DOHH2 (cell line): ENCODE results near the gene G2E3.

Source experiments
- EZH2phosphoT487 ChIP-seq: fragments of 200-600 bp; sonication (generic); IDR thresholded peaks from 2 replicates; pipeline ENCODE4 v1.6.1; 2017; ENCODE audit warnings: borderline replicate concordance, mild to moderate bottlenecking, antibody characterized with exemption, low read length, moderate library complexity, mixed read lengths
- TF ChIP-seq, protein P1 (sequence below): fragments of 200-600 bp; sonication (generic); IDR thresholded peaks from one replicate; pipeline ENCODE4 v1.5.1; 2014; ENCODE audit warnings: antibody characterized with exemption, mild to moderate bottlenecking, low read depth, low read length; ENCODE audit not compliant: poor library complexity, severe bottlenecking

- TF ChIP-seq, protein P1, sequence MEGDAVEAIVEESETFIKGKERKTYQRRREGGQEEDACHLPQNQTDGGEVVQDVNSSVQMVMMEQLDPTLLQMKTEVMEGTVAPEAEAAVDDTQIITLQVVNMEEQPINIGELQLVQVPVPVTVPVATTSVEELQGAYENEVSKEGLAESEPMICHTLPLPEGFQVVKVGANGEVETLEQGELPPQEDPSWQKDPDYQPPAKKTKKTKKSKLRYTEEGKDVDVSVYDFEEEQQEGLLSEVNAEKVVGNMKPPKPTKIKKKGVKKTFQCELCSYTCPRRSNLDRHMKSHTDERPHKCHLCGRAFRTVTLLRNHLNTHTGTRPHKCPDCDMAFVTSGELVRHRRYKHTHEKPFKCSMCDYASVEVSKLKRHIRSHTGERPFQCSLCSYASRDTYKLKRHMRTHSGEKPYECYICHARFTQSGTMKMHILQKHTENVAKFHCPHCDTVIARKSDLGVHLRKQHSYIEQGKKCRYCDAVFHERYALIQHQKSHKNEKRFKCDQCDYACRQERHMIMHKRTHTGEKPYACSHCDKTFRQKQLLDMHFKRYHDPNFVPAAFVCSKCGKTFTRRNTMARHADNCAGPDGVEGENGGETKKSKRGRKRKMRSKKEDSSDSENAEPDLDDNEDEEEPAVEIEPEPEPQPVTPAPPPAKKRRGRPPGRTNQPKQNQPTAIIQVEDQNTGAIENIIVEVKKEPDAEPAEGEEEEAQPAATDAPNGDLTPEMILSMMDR = no peak
- TF ChIP-seq EZH2phosphoT487 = no peak
Observed at GRCh38 chr14:30520536-30520935, 38.4 kb upstream of the G2E3 start.
